HepG2 (cell line): Measurements from ENCODE around the gene GNL1. TPM values are rescaled to one million over a fixed set of nuclear protein-coding genes. Genes with fewer than 3 reads are reported as not detected.
A peak's percentile ranks its signal among the peaks of the same experiment; 100 is the strongest.

Source experiments
- DMTF1 ChIP-seq: sonication (generic); formaldehyde crosslinking; IDR thresholded peaks from 2 replicates; pipeline ENCODE4 v1.4.0; 2020; ENCODE audit warnings: mild to moderate bottlenecking, missing genetic modification reagents
- HNF1A ChIP-seq, 2 experiments: sonication (generic) in 1 of 2; formaldehyde crosslinking in 1 of 2; IDR thresholded peaks; 2 replicates each; pipeline versions ENCODE4 v1.4.0 to v1.6.1; 2016 to 2020; ENCODE audit warnings: borderline replicate concordance in 1 of 2, low read depth in 1 of 2, mild to moderate bottlenecking in 1 of 2, missing genetic modification reagents in 1 of 2
- IRF2 ChIP-seq: IDR thresholded peaks from 2 replicates; pipeline ENCODE4 v1.6.1; 2018; ENCODE audit warnings: missing genetic modification reagents, missing compliant biosample characterization
- KAT8 ChIP-seq: IDR thresholded peaks from 2 replicates; pipeline ENCODE4 v1.6.1; 2016; ENCODE audit warnings: missing genetic modification reagents, missing compliant biosample characterization
- MED1 ChIP-seq: sonication (generic); formaldehyde crosslinking; IDR thresholded peaks from 2 replicates; pipeline ENCODE4 v1.4.0; 2020; ENCODE audit warnings: missing genetic modification reagents
- SALL2 ChIP-seq: sonication (generic); formaldehyde crosslinking; IDR thresholded peaks from 2 replicates; pipeline ENCODE4 v1.8.1; 2023; ENCODE audit warnings: mild to moderate bottlenecking, missing genetic modification reagents, inconsistent platforms
- SP2 ChIP-seq: sonication (generic); formaldehyde crosslinking; IDR thresholded peaks from 2 replicates; pipeline ENCODE4 v1.5.1; 2020; ENCODE audit warnings: mild to moderate bottlenecking, missing genetic modification reagents
- SPEN ChIP-seq: sonication (generic); formaldehyde crosslinking; IDR thresholded peaks from 2 replicates; pipeline ENCODE4 v1.5.1; 2020; ENCODE audit warnings: low read depth, mild to moderate bottlenecking, missing genetic modification reagents
- U2AF2 ChIP-seq: fragments of 200-400 bp; formaldehyde crosslinking; IDR thresholded peaks from 2 replicates; pipeline ENCODE4 v1.6.1; 2017; ENCODE audit warnings: low read depth, mild to moderate bottlenecking, low read length
- UBTF ChIP-seq: sonication (generic); formaldehyde crosslinking; IDR thresholded peaks from 2 replicates; pipeline ENCODE4 v1.4.0; 2020; ENCODE audit warnings: mild to moderate bottlenecking, missing genetic modification reagents
- ZBTB21 ChIP-seq: sonication (generic); formaldehyde crosslinking; IDR thresholded peaks from 2 replicates; pipeline ENCODE4 v1.4.0; 2020; ENCODE audit warnings: missing genetic modification reagents
- ZBTB39 ChIP-seq: sonication (generic); formaldehyde crosslinking; IDR thresholded peaks from 2 replicates; pipeline ENCODE4 v1.5.0; 2020; ENCODE audit warnings: missing genetic modification reagents
- ZNF235 ChIP-seq: sonication (generic); formaldehyde crosslinking; IDR thresholded peaks from 2 replicates; pipeline ENCODE4 v1.8.1; 2023; ENCODE audit warnings: mild to moderate bottlenecking, missing genetic modification reagents, borderline replicate concordance
- ZNF484 ChIP-seq: sonication (generic); formaldehyde crosslinking; IDR thresholded peaks from 2 replicates; pipeline ENCODE4 v1.5.1; 2020; ENCODE audit warnings: mild to moderate bottlenecking, low read depth, missing genetic modification reagents, borderline replicate concordance
- ZNF572 ChIP-seq: sonication (generic); formaldehyde crosslinking; IDR thresholded peaks from 2 replicates; pipeline ENCODE4 v1.5.1; 2020; ENCODE audit warnings: mild to moderate bottlenecking, missing genetic modification reagents
- ZNF83 ChIP-seq: sonication (generic); formaldehyde crosslinking; IDR thresholded peaks from 2 replicates; pipeline ENCODE4 v1.4.0; 2020; ENCODE audit warnings: missing genetic modification reagents, mild to moderate bottlenecking, borderline replicate concordance
- polyA plus RNA-seq, 8 experiments: library from polyadenylated mRNA; depleted of rRNA in 3 of 8; stranded (reverse) in 7 of 8; unstranded in 1 of 8; fragments of >200 nt; fragmentation: Illumina TruSeq in 4 of 8; extraction: Trizol in 4 of 8; gene quantifications; 2 replicates each; pipeline versions ENCODE4 v1.2.1 to v1.2.3, GENCODE V29; 2011 to 2016; ENCODE audit warnings: low read depth in 4 of 8, missing spikeins in 1 of 8, mixed read lengths in 1 of 8; ENCODE audit not compliant: insufficient read depth in 1 of 8
- total RNA-seq, 5 experiments: library from RNA; depleted of rRNA; stranded (reverse); fragments of >200 nt; fragmentation: Illumina TruSeq; extraction: Trizol; gene quantifications; 2 replicates each; pipeline ENCODE4 v1.2.3, GENCODE V29; 2016; ENCODE audit warnings: low read depth in 1 of 5

GNL1 gene
- total and polyA plus RNA-seq, 2 of the 13 experiments (the other 11 are each of a cell fraction or from before 2014, with no cell fraction given), result 35.0 to 55.6 TPM

GRCh38 chr6:30556906-30557682, 805 bp upstream of the GNL1 start, which contains the start of gene PRR3 (continued):
- no peak for TF ChIP-seq U2AF2
- peak; percentile 95 for TF ChIP-seq DMTF1 (CRISPR knock-in tag)
- no peak; the same call in 1 of the 2 replicates for TF ChIP-seq ZNF484 (CRISPR knock-in tag)
- peak; percentile 84; the same call in 1 of the 2 replicates for TF ChIP-seq SALL2 (CRISPR knock-in tag)
- TF ChIP-seq ZNF235, result peak; percentile 42; the same call in 1 of the 2 replicates
- TF ChIP-seq ZBTB39 (CRISPR knock-in tag), result 0 out of 2 replicates have a peak, but pooled peaks have one; percentile 23
- peak; percentile 70; the same call in 1 of the 2 replicates for TF ChIP-seq ZNF83 (CRISPR knock-in tag)
- peak; percentile 77 for TF ChIP-seq UBTF
- TF ChIP-seq MED1, result 0 out of 2 replicates have a peak, but pooled peaks have one; percentile 46
- peak; percentile 98 for TF ChIP-seq KAT8 (CRISPR knock-in tag)
- 0 out of 2 replicates have a peak, but pooled peaks have one; percentile 39 for TF ChIP-seq HNF1A (IDR thresholded peaks at IDR 0.05; ENCODE audit: low read depth)
- peak; percentile 85 for TF ChIP-seq HNF1A (CRISPR knock-in tag; IDR thresholded peaks at IDR 0.05; ENCODE audit: borderline replicate concordance)
- no peak; the same call in 1 of the 2 replicates for TF ChIP-seq ZBTB21
- TF ChIP-seq SP2 (CRISPR knock-in tag), result peak; percentile 79
- peak; percentile 99 for TF ChIP-seq ZNF572 (CRISPR knock-in tag)
- peak; percentile 96 for TF ChIP-seq SPEN
- TF ChIP-seq IRF2, result peak; percentile 97
